Measurements from ENCODE around the gene HSD3B1.
"Not testable (repeated sequence)": the region's sequence is repeated elsewhere in the genome, so short reads cannot be mapped to it uniquely, and the experiment has no call there.

HSD3B1 gene

GRCh38 chr1:119531606-119532323 is 24.8 kb downstream of the HSD3B1 start:
- H3K27me3 Mint-ChIP-seq: peaks cover 7% of the 10 kb centered on the region
- H3K4me1 Mint-ChIP-seq (ENCODE audit: low read depth): no peaks in the 10 kb centered on the region

DNA sequence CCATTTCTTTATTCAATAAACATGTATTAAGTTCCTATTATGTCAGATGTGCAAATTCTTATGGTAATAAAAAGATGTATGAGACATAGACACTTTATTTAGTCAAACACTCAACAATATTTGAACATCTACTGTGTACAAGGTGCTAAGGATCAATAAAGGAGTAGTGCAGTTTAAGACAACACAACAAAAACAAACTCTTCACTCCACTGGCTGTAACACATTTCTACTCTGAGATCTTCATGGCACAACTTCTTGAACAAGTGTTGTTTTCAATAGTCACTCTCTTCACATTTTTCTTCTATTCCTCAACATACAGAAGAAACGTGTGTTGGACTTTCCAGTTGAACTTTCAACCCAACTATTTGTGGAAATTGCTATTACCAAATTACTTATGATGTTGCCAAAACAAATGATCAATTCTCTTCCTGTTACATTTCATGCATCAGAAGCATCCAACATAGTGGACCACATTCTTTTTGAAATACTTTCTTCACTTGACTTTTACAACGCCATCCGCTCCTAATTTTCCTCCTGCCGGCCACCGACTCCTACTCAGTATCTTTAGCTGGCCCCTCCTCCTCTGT is 25.4 kb downstream of the HSD3B1 start:
- no peak overlapping the region for H3K4me3 Mint-ChIP-seq
- H3K9me3 Mint-ChIP-seq: peaks cover 13% of the 10 kb centered on the region
- H3K27ac Mint-ChIP-seq: no peak overlapping the region
- no peaks in the 10 kb centered on the region for H3K4me1 Mint-ChIP-seq (ENCODE audit: low read depth)
- no peak for DNase-seq
- H3K27me3 Mint-ChIP-seq: peaks cover 7% of the 10 kb centered on the region
- no peaks in the 10 kb centered on the region for H3K36me3 Mint-ChIP-seq (ENCODE audit: low read depth)

More at GRCh38 chr1:119531606-119532323, 24.8 kb downstream of the HSD3B1 start:
- H3K27ac Mint-ChIP-seq: no peak overlapping the region
- DNase-seq: no peak
- no peak overlapping the region for H3K4me3 Mint-ChIP-seq
- H3K9me3 Mint-ChIP-seq: peaks cover 14% of the 10 kb centered on the region
- H3K36me3 Mint-ChIP-seq (ENCODE audit: low read depth): no peaks in the 10 kb centered on the region

DNA sequence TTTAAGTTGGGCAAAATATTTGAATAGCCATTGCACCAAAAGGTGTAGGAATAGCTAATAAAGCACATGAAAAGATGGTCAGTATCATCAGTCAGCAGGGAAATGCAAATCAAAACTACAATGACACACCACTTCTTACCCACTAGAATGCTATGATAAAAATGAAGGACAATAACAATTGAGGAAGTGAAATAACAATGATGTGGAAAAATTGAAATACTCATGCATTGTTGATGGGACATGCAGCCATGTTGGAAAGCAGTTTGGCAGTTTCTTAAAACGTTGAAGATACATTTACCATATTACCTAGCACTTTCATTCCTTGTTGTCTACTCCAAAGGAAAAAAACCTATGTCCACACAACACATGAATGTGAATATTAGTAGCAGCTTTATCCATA is 28.4 kb downstream of the HSD3B1 start:
- Mint-ChIP-seq H3K36me3 (ENCODE audit: low read depth) (no peaks in the 10 kb centered on the region), H3K4me3 (no peak overlapping the region), H3K27me3 (peaks cover 7% of the 10 kb centered on the region), H3K4me1 (ENCODE audit: low read depth) (no peaks in the 10 kb centered on the region), H3K9me3 (peaks cover 3% of the 10 kb centered on the region), H3K27ac (no peak overlapping the region)
- DNase-seq: no peak

DNA sequence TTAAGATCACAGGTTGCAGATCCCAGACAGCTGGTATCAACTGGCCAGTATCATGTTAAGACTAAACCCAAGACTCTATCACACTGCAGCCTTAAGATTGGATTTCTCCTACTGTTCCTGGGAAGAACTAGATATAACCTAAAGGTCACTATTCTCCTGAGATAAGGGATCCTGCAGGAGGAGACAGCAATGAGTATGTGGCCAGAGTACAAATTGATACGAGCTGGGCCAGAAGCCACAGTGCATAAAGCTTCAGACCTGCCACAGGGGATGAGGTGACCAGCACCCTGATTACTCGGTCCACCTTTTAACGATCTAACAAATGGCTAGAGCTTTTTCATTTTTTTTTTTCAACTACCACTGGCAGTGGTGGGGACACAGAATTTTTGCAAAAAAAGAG is 31.0 kb downstream of the HSD3B1 start:
- Mint-ChIP-seq H3K9me3 (no peaks in the 10 kb centered on the region), H3K27ac (no peak overlapping the region), H3K27me3 (peaks cover 9% of the 10 kb centered on the region), H3K36me3 (ENCODE audit: low read depth) (no peaks in the 10 kb centered on the region), H3K4me3 (no peak overlapping the region), H3K4me1 (ENCODE audit: low read depth) (no peaks in the 10 kb centered on the region)
- DNase-seq: no peak

DNA sequence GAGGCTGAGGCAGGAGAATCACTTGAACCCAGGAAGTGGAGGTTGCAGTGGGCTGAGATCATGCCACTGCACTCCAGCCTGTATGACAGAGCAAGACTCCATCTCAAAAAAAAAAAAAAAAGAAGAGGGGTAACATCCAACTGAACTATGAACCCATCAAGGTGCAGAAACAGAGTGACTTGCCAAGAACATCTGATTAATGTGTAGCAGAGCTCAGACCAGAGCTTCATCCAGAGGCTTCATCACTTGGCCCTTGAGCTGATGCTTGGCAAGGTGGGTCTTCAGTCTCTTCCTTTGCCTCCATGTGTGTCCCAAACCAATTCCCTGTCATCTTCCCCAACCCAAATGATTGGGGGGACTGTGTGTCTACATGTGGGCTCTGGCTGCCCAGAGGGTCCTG is 32.6 kb downstream of the HSD3B1 start:
- Mint-ChIP-seq H3K27me3 (peaks cover 11% of the 10 kb centered on the region), H3K4me3 (no peak overlapping the region), H3K9me3 (no peaks in the 10 kb centered on the region), H3K4me1 (ENCODE audit: low read depth) (no peaks in the 10 kb centered on the region), H3K36me3 (ENCODE audit: low read depth) (no peaks in the 10 kb centered on the region), H3K27ac (no peak overlapping the region)
- DNase-seq: no peak

DNA sequence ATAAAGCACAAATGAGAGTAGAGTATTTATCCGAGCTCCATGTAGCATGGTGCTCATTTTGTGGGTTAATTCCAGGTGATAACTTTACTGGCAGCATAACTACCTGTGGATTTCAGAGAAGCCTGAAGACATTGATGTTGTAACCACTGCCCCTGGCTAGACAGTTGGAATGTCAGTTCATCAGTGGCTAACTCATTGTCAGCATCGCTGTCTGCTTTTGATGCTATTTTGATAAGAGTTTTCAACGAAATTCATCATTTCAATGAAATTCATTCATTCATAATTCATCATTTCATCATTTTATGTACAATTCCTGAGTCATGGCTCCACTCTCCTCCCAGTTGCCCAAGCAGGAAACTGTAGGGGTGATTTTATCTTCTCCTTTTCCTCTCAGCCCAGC is 34.4 kb downstream of the HSD3B1 start:
- Mint-ChIP-seq H3K9me3 (no peaks in the 10 kb centered on the region), H3K4me1 (ENCODE audit: low read depth) (no peaks in the 10 kb centered on the region), H3K27ac (no peak overlapping the region), H3K27me3 (peaks cover 11% of the 10 kb centered on the region), H3K36me3 (ENCODE audit: low read depth) (no peaks in the 10 kb centered on the region), H3K4me3 (no peak overlapping the region)
- no peak for DNase-seq

DNA sequence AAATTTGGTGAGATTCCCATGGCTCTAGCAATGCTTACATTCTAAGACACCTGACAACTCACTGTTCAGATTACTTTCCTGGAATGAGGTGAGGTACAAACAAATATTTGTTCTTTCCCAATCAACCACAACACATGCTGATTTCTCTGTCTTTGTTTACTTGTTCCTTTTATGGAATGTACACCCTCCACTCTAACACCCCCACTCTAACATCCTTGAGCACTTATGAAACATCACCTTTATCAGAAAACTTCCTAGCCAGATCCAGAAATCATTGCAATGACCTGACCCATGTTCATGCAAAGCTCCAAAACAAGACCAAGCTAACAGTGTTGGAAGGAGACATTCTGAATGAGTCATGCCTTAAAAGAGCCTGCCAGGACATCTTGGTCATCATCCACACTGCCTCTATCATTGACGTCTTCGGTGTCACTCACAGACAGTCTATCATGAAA is 35.5 kb downstream of the HSD3B1 start:
- peaks cover 15% of the 10 kb centered on the region for H3K27me3 Mint-ChIP-seq
- H3K4me1 Mint-ChIP-seq (ENCODE audit: low read depth): no peaks in the 10 kb centered on the region
- no peak overlapping the region for H3K4me3 Mint-ChIP-seq
- H3K36me3 Mint-ChIP-seq (ENCODE audit: low read depth): no peaks in the 10 kb centered on the region
- H3K9me3 Mint-ChIP-seq: no peaks in the 10 kb centered on the region
- no peak for DNase-seq
- H3K27ac Mint-ChIP-seq: no peak overlapping the region

- no peaks in the 10 kb centered on the region for H3K4me1 Mint-ChIP-seq (ENCODE audit: low read depth)
- DNase-seq: no peak
These were observed 37.3 kb downstream of the HSD3B1 start for GRCh38 chr1:119544165-119544762.

GRCh38 chr1:119546641-119547040 is 39.6 kb downstream of the HSD3B1 start:
- Mint-ChIP-seq H3K27me3 (peaks cover 15% of the 10 kb centered on the region), H3K9me3 (no peaks in the 10 kb centered on the region), H3K27ac (no peak overlapping the region), H3K4me1 (ENCODE audit: low read depth) (no peaks in the 10 kb centered on the region), H3K36me3 (ENCODE audit: low read depth) (no peaks in the 10 kb centered on the region), H3K4me3 (no peak overlapping the region)
- no peak for DNase-seq

More at GRCh38 chr1:119544165-119544762, 37.3 kb downstream of the HSD3B1 start:
- H3K27me3 Mint-ChIP-seq: peaks cover 15% of the 10 kb centered on the region
- H3K36me3 Mint-ChIP-seq (ENCODE audit: low read depth): no peaks in the 10 kb centered on the region
- no peaks in the 10 kb centered on the region for H3K9me3 Mint-ChIP-seq
- no peak overlapping the region for H3K4me3 Mint-ChIP-seq
- H3K27ac Mint-ChIP-seq: no peak overlapping the region

GRCh38 chr1:119547306-119547705 is 40.3 kb downstream of the HSD3B1 start:
- Mint-ChIP-seq H3K27ac (no peak overlapping the region), H3K4me1 (ENCODE audit: low read depth) (no peaks in the 10 kb centered on the region), H3K36me3 (ENCODE audit: low read depth) (no peaks in the 10 kb centered on the region), H3K9me3 (no peaks in the 10 kb centered on the region), H3K4me3 (no peak overlapping the region), H3K27me3 (peaks cover 15% of the 10 kb centered on the region)
- no peak for DNase-seq

DNA sequence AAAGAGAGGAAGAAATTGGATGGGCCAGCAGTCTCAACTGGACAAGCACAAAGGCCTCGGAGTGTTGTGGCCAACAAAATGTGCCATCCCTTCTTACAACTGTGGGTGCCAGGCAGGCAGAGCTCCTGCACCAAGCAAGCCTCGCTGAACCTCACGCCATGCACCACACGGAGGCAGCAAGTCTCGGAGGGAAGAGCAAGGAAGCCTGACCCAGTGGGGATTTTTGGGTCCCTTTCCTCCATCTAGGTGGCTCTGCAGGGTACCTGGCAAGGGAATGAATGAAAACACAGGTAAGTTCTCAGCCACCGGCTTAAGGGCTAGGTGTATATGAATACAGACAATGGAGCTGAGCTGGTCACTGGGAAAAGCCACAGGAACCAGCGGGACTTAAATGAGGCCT is 40.8 kb downstream of the HSD3B1 start:
- no peak overlapping the region for H3K27ac Mint-ChIP-seq
- no peak overlapping the region for H3K4me3 Mint-ChIP-seq
- no peak for DNase-seq
- no peaks in the 10 kb centered on the region for H3K9me3 Mint-ChIP-seq
- peaks cover 10% of the 10 kb centered on the region for H3K27me3 Mint-ChIP-seq
- H3K4me1 Mint-ChIP-seq (ENCODE audit: low read depth): no peaks in the 10 kb centered on the region
- H3K36me3 Mint-ChIP-seq (ENCODE audit: low read depth): no peaks in the 10 kb centered on the region

GRCh38 chr1:119549719-119550132 is 42.7 kb downstream of the HSD3B1 start:
- H3K4me1 Mint-ChIP-seq (ENCODE audit: low read depth): no peaks in the 10 kb centered on the region
- H3K36me3 Mint-ChIP-seq (ENCODE audit: low read depth): no peaks in the 10 kb centered on the region
- DNase-seq: no peak
- no peak overlapping the region for H3K4me3 Mint-ChIP-seq
- H3K27ac Mint-ChIP-seq: no peak overlapping the region
- no peaks in the 10 kb centered on the region for H3K9me3 Mint-ChIP-seq
- peaks cover 4% of the 10 kb centered on the region for H3K27me3 Mint-ChIP-seq

DNA sequence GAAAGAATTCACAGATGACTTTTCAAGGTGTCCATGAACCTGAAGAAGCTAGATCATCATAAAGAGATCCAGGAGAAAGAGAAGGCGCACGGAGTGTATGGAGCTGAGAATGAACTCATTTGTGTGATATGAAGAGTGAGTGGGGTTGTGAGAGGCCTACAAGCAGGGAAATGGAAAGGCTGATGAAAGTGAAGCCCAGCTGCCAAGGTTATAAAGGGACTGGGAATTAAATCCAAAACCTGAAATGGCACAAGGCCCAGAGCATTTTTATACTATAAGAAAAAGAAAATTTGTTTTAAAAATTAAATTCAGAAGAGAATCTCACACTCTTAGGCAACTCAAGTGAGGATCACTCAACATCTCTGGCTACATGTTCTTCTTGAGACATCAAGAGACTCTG is 43.4 kb downstream of the HSD3B1 start:
- Mint-ChIP-seq H3K27me3 (peaks cover 4% of the 10 kb centered on the region), H3K27ac (no peak overlapping the region)

GRCh38 chr1:119551218-119551617 is 44.2 kb downstream of the HSD3B1 start:
- Mint-ChIP-seq H3K4me3 (no peak overlapping the region), H3K27me3 (peaks cover 4% of the 10 kb centered on the region), H3K36me3 (ENCODE audit: low read depth) (no peaks in the 10 kb centered on the region), H3K27ac (no peak overlapping the region), H3K9me3 (no peaks in the 10 kb centered on the region), H3K4me1 (ENCODE audit: low read depth) (no peaks in the 10 kb centered on the region)
- DNase-seq: no peak

More for the DNA sequence above, 43.4 kb downstream of the HSD3B1 start:
- no peak for DNase-seq
- Mint-ChIP-seq H3K9me3 (no peaks in the 10 kb centered on the region), H3K36me3 (ENCODE audit: low read depth) (no peaks in the 10 kb centered on the region), H3K4me3 (no peak overlapping the region), H3K4me1 (ENCODE audit: low read depth) (no peaks in the 10 kb centered on the region)

DNA sequence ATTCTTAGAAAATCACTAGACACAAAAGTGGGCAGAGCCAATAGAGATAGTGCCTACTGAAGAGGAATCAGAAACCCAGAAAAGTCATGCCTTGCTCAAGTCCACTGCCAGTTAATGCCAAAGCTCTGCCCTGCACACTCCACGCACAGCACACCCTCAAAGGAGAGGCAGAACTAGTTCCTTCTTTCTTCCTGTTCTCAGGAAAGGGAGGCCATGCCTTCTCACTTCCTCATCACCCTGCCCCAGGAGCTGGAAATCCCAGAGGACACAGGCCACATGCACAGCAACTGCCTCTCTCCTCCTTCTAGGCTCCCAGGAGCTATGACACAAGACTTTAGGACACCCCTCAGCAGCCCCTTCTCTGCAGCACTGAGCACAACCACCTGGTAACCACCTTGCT is 45.6 kb downstream of the HSD3B1 start:
- H3K27me3 Mint-ChIP-seq; H3K9me3 Mint-ChIP-seq; DNase-seq; H3K36me3 Mint-ChIP-seq (ENCODE audit: low read depth); H3K4me1 Mint-ChIP-seq (ENCODE audit: low read depth); H3K27ac Mint-ChIP-seq; H3K4me3 Mint-ChIP-seq: not testable (repeated sequence)
